NCI-H2029 (cell line): ENCODE data around the gene USP35.
"Not testable (repeated sequence)": the region's sequence is repeated elsewhere in the genome, so short reads cannot be mapped to it uniquely, and the experiment has no call there.

ENCODE experiments used
- DNase-seq: peaks from one replicate; lab custom pipeline; 2025; lab: John Stamatoyannopoulos, UW

USP35 gene

DNA sequence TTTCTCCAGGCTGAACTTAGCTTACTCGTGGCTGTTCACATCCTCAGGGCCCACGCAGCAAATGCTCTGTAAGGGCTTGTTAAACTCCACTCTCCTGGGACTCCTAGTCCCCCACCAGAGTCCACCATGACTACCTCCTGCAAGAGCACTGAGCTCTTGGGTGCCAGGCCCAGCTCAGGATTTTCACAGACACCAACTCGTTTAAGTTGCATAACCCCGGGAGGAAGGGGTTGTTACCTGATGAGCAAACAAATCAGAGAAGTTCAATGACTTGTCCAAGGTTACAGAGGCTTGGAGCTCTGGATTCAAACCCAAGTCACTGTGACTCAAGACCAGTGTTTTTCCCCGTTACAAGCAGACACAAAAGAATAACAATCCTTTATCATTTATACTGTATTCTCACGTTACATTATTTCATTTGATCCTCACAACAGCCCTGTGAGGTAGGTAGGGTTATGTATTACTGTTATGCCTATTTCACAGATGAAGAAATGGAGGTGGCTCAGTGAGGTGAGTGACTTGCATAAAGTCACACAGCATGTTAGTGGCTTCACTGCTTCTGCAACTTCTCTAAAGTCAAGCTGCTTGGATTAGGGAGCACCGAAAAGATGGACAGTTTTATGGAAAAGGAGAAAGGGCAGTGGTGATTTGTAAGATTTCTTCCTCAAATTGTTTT is 17.7 kb upstream of the USP35 start:
- no peak for DNase-seq

GRCh38 chr11:78171951-78172350 is 16.8 kb upstream of the USP35 start:
- no peak for DNase-seq

- not testable (repeated sequence) for DNase-seq
Observed at GRCh38 chr11:78175862-78176261, 12.9 kb upstream of the USP35 start.

- DNase-seq, result no peak
Observed at GRCh38 chr11:78176605-78177141, 12.0 kb upstream of the USP35 start.

GRCh38 chr11:78177216-78177615 is 11.5 kb upstream of the USP35 start:
- DNase-seq, result no peak

GRCh38 chr11:78179459-78180071 is 9.2 kb upstream of the USP35 start:
- DNase-seq, result no peak

GRCh38 chr11:78180751-78181150 is 8.0 kb upstream of the USP35 start:
- no peak for DNase-seq

DNA sequence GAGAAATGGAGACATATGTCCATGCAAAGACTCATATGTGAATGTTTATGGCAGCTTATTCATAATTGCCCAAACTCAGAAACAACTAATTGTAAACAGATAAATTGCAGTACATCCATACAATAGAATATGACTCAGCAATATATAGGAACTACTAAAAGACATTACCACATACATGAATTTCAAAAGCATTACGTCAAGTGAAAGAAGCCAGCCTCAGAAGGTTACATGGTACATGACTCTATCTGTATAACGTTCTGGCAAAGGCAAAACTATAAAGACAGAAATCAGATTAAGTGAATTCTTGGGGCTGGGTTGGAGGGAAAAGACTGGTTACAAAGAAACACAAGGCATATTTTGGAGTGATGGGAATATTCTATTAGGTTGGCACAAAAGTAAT is 7.5 kb upstream of the USP35 start:
- DNase-seq, result no peak

GRCh38 chr11:78187366-78188285 is 1.1 kb upstream of the USP35 start:
- no peak for DNase-seq

DNA sequence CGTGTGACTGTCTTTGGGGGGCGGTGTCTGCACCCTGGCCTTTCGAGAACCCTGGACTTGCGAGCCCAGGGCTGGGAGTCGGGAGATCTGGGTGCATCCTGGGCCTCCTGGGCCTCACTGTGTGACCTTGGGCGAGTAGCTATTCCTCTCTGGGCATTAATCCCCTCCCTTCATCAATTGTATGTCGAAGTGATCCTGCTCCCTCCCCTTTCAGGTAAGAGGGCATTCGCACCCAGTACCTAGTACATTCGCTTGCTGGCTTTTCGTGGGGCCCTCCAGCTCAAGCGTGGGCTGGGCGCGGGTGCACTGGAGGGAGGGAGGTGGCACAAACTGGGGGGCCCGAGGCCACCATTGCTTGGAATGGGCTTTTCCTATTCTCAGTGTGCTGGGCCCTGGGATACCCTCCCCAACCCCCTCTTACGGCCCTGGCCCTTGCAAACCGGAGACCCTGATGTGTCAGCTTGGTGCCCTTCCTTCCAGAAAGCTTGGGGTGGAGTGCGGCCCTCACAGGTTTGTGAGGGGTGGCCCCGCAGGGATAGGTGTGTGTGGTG is 530 bp downstream of the USP35 start:
- DNase-seq, result no peak

- no peak for DNase-seq
Observed at GRCh38 chr11:78189851-78190250, 1.1 kb downstream of the USP35 start.

DNA sequence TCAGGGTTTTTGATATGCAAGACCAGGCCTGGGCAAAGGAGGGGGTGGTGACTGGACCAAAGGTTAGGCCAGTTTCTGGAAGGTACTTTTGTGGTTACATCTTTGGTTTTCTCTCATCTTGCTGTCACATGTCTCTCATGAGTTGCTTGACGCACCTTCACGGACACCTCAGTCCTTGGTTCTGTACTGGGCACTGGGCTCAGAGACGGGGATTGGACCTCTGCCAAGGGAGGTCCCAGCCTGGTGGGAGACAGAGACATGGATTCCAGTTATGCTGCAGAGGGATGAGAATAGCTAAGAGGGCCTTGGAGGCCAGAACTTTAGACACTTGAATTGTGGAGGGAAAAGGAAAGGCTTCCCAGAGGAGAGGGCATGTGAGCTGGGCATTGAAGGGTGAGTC is 1.7 kb downstream of the USP35 start:
- DNase-seq, result no peak

DNA sequence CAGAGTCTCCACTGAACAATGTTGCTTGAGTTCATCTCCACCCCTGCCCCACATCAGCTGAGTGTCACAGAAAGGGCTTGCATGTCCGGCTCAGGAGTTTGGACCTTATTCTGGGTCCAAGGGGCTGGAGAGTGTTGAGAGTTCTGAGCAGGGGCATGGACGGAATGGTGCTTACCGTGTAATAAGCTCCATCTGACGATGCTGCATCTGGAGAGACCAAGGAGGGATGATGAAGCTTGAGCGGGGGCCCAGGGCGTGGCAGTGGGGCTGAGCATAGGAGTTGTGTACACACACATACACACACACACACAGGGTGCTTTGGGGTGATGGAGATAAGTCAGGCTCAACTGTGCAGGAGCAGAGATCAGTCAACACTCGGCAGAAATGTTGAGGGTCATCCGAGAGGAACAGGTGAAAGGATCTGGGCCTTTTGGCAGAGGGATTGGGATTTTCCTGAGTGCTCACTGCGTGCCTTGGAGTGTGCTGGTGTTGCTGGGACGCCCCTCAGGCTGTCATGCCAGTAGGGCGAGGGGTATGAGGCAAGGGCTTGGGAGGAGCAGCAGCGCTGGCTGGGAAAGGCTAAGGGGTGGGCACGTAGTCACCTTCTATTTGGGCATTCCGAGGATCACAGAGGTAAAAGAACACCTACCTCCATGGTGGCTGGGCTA is 2.3 kb downstream of the USP35 start:
- DNase-seq, result no peak

DNA sequence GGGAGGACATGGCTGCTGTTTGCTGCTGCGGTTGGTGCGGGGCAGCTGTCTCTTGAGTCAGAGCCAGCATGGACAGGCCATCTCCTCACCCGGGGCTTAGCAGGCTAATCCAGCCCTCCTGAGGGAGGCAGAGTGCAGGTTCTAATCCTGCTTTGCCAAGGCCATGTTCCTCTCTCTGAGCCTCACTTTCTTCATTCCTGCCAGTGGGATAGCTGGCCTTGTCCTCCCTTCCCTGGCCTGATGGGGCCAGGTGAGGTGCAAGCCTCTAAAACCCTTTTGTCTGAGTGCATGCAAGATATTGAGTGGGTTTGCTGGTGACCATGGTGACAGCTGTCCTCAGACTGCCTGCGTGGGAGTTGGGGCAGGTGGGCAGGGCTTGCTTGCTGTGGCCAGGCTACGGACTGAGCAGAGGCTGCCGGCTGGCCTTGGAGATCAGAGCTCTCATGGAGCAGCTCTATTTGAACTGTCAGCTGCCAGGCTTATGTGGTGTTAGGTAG is 3.6 kb downstream of the USP35 start:
- DNase-seq, result no peak

DNA sequence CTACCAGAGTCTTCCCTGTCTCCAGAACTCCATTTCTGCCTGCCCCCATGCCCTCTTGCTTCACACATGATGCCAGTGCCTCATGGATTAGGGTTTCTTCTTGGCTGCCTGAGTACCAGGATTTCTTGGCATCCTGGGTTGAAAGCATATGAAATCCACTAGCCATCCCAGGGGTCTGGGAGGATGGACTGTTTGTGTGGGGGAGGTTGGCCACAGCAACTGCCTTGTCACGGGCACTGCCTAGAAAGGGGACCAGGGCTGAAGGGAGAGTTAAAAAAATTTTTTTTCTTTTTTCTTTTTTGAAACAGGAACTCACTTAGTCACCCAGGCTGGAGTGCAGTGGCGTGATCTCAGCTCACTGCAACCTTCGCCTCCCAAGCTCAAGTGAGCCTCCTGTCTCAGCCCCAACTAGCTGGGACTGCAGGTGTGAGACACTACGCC is 4.2 kb downstream of the USP35 start:
- DNase-seq, result no peak

DNA sequence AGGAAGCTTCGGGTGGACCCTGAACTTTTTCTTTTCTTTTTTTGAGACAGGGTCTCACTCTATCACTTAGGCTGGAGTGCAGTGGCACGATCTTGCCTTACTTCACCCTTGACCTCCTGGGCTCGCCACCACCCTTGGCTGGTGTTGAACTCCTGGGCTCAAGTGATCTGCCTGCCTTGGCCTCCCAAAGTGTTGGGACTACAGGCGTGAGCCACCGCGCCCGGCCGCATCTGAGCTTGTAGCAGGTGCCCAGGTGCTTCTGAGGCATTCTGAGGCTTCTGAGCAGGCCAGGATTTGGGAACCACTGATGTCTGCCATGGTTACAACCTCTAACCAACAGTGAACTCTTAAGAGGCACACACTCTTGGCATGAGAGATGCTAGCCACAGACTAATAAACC is 5.1 kb downstream of the USP35 start:
- no peak for DNase-seq

GRCh38 chr11:78194490-78194889 is 5.8 kb downstream of the USP35 start:
- DNase-seq, result no peak

GRCh38 chr11:78195917-78196560 is 7.3 kb downstream of the USP35 start:
- DNase-seq, result no peak

- no peak for DNase-seq
Observed at GRCh38 chr11:78196661-78197091, 8.0 kb downstream of the USP35 start.

DNA sequence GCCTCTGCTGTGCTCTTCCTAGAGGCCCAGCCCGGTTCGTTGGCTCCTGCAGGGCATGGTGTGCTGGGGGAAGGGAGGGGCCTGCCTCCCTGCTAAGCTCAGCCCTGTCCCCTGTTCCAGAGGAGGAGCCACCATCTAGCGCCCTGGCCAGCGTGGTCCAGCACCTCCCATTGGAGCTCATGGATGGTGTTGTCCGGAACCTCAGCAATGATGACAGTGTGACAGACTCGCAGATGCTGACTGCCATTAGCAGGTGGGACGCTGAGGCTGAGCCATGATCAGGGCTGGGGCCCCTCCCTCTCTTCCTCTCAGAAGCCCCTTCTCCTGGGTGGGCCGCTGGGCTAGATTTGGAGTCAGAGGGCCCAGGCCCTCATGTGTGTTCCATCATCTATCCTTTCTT is 9.1 kb downstream of the USP35 start:
- no peak for DNase-seq
